NAMALWA (cell line): ENCODE results near the gene PLXDC1.

ENCODE experiments used
- DNase-seq: peaks from one replicate; pipeline ENCODE4 v3.0.0-alpha.2; 2015; ENCODE audit warnings: low spot score

The PLXDC1 gene

GRCh38 chr17:39097150-39097519 lies 54.3 kb downstream of the PLXDC1 start:
- no peak for DNase-seq

GRCh38 chr17:39096508-39097149 lies 54.8 kb downstream of the PLXDC1 start:
- no peak for DNase-seq

GRCh38 chr17:39095309-39095686 lies 56.1 kb downstream of the PLXDC1 start:
- no peak for DNase-seq

GRCh38 chr17:39094607-39095308 lies 56.7 kb downstream of the PLXDC1 start:
- no peak for DNase-seq

GRCh38 chr17:39092692-39093230 lies 58.7 kb downstream of the PLXDC1 start:
- DNase-seq, result peak; percentile 55

- no peak for DNase-seq
Observed at GRCh38 chr17:39090908-39091665, 60.4 kb downstream of the PLXDC1 start.

- DNase-seq, result no peak
Observed at GRCh38 chr17:39090400-39090799, 61.0 kb downstream of the PLXDC1 start.

- DNase-seq, result no peak
Observed at GRCh38 chr17:39084558-39084957, 66.9 kb downstream of the PLXDC1 start.

- no peak for DNase-seq
Observed at GRCh38 chr17:39083270-39083669, 68.2 kb downstream of the PLXDC1 start.

- no peak for DNase-seq
Observed at GRCh38 chr17:39082482-39082881, 69.0 kb downstream of the PLXDC1 start.

GRCh38 chr17:39081851-39082250 lies 69.6 kb downstream of the PLXDC1 start:
- DNase-seq, result no peak

- no peak for DNase-seq
Observed at GRCh38 chr17:39080421-39081078, 70.9 kb downstream of the PLXDC1 start.

GRCh38 chr17:39079836-39080235 lies 71.6 kb downstream of the PLXDC1 start:
- DNase-seq, result no peak

- DNase-seq, result no peak
Observed at GRCh38 chr17:39077866-39078265, 73.6 kb downstream of the PLXDC1 start.

GRCh38 chr17:39077252-39077651 lies 74.2 kb downstream of the PLXDC1 start:
- DNase-seq, result no peak

GRCh38 chr17:39074676-39075075 lies 76.8 kb downstream of the PLXDC1 start:
- no peak for DNase-seq

GRCh38 chr17:39073916-39074315 lies 77.5 kb downstream of the PLXDC1 start:
- no peak for DNase-seq

GRCh38 chr17:39073353-39073752 lies 78.1 kb downstream of the PLXDC1 start:
- DNase-seq, result no peak

GRCh38 chr17:39071573-39071972 lies 79.9 kb downstream of the PLXDC1 start:
- DNase-seq, result no peak

GRCh38 chr17:39069114-39069756 lies 82.2 kb downstream of the PLXDC1 start:
- DNase-seq, result peak; percentile 73

GRCh38 chr17:39064819-39065218 lies 86.6 kb downstream of the PLXDC1 start:
- DNase-seq, result no peak

- no peak for DNase-seq
Observed at GRCh38 chr17:39064374-39064773, 87.1 kb downstream of the PLXDC1 start.
